H1 (cell line): Measurements from ENCODE around the gene TFDP1. TPM values are rescaled to one million over a fixed set of nuclear protein-coding genes. Genes with fewer than 3 reads are reported as not detected.

ENCODE experiments used
- CTCF ChIA-PET: fragments of 300-600 bp; sonication (Branson Sonifier 250); formaldehyde crosslinking; loops from one replicate; lab custom pipeline; 2021; ENCODE audit not compliant: partially characterized antibody; lab: Charles Lee
- POLR2A ChIA-PET: fragments of 300-600 bp; sonication (Branson Sonifier 250); formaldehyde crosslinking; loops from one replicate; lab custom pipeline; 2021; ENCODE audit warnings: inconsistent platforms; ENCODE audit not compliant: partially characterized antibody; lab: Charles Lee
- DNase-seq, 2 experiments: peaks; one replicate each; pipeline versions ENCODE4 v3.0.0 to v3.0.0-alpha.2; 2010 to 2022; ENCODE audit warnings: low spot score in 2 of 2, low read depth in 1 of 2, mixed read lengths in 1 of 2
- FAIRE-seq: peaks from 2 replicates; lab custom pipeline; 2011; peaks lifted over from hg19 to GRCh38; lab: Jason Lieb, UNC
- H2AFZ ChIP-seq: 2 replicates; pipeline ENCODE4 v1.8.1; 2012; ENCODE audit warnings: low read length, inconsistent platforms
- H2AK5ac ChIP-seq: 2 replicates; pipeline ENCODE4 v1.6.1; 2013; ENCODE audit warnings: low read depth, low read length
- H2BK120ac ChIP-seq: replicated peaks from 2 replicates; pipeline ENCODE3; 2013; ENCODE audit warnings: low read depth, low read length, inconsistent platforms
- H2BK12ac ChIP-seq: 2 replicates; pipeline ENCODE4 v1.6.1; 2013; ENCODE audit warnings: low read depth, low read length
- H2BK15ac ChIP-seq: 2 replicates; pipeline ENCODE4 v1.6.1; 2013; ENCODE audit warnings: low read length
- H2BK20ac ChIP-seq: 2 replicates; pipeline ENCODE4 v1.6.1; 2013; ENCODE audit warnings: low read length
- H2BK5ac ChIP-seq: 2 replicates; pipeline ENCODE4 v1.6.1; 2013; ENCODE audit warnings: low read depth, low read length
- H3K14ac ChIP-seq: 2 replicates; pipeline ENCODE4 v1.6.1; 2013; ENCODE audit warnings: inconsistent platforms; ENCODE audit not compliant: insufficient read length
- H3K18ac ChIP-seq: 2 replicates; pipeline ENCODE4 v1.6.1; 2013; ENCODE audit warnings: low read length; ENCODE audit errors: extremely low read depth
- H3K23ac ChIP-seq: 2 replicates; pipeline ENCODE4 v1.6.1; 2013; ENCODE audit warnings: inconsistent platforms; ENCODE audit not compliant: insufficient read length
- H3K23me2 ChIP-seq: 2 replicates; pipeline ENCODE4 v1.6.1; 2013; ENCODE audit warnings: low read depth, low read length
- H3K27ac ChIP-seq: 2 replicates; pipeline ENCODE4 v1.6.1; 2011; ENCODE audit warnings: low read depth, low read length, inconsistent platforms
- H3K27me3 ChIP-seq, 4 experiments: replicated peaks in 1 of 4; 1 replicate in 1 of 4; 2 replicates in 3 of 4; pipeline versions ENCODE4 v1.6.1 to v1.8.1; 2011 to 2013; ENCODE audit warnings: low read length in 3 of 4, mild to moderate bottlenecking in 3 of 4, inconsistent platforms in 2 of 4, mixed read lengths in 2 of 4, moderate library complexity in 1 of 4; ENCODE audit not compliant: control insufficient read depth in 3 of 4, insufficient read depth in 3 of 4; ENCODE audit errors: extremely low read depth in 1 of 4
- H3K36me3 ChIP-seq, 4 experiments: 2 replicates each; pipeline versions ENCODE4 v1.6.1 to v1.8.1; 2011 to 2013; ENCODE audit warnings: mild to moderate bottlenecking in 4 of 4, low read length in 3 of 4, moderate library complexity in 2 of 4, control low read depth in 1 of 4, inconsistent platforms in 1 of 4; ENCODE audit not compliant: insufficient read depth in 4 of 4, control insufficient read depth in 2 of 4
- H3K4ac ChIP-seq: replicated peaks from 2 replicates; pipeline ENCODE3; 2013; ENCODE audit warnings: low read length, low read depth, mixed read lengths, inconsistent platforms; ENCODE audit not compliant: insufficient read length
- H3K4me1 ChIP-seq, 4 experiments: replicated peaks in 1 of 4; 1 replicate in 1 of 4; 2 replicates in 3 of 4; pipeline versions ENCODE4 v1.6.1 to v1.8.1; 2011 to 2013; ENCODE audit warnings: low read length in 3 of 4, inconsistent platforms in 2 of 4, mixed read lengths in 1 of 4; ENCODE audit not compliant: insufficient read depth in 4 of 4, control insufficient read depth in 3 of 4
- H3K4me2 ChIP-seq, 2 experiments: 2 replicates each; pipeline versions ENCODE4 v1.6.1 to v1.8.1; 2011 to 2013; ENCODE audit warnings: low read depth in 2 of 2, low read length in 2 of 2, control low read depth in 1 of 2, inconsistent platforms in 1 of 2, mild to moderate bottlenecking in 1 of 2; ENCODE audit not compliant: insufficient read depth in 1 of 2
- H3K4me3 ChIP-seq, 4 experiments: fragments of 200-600, 300-600 bp in 1 of 4; sonication (generic), shearing (Covaris generic), sonication (Bioruptor Twin) in 1 of 4; 2 replicates each; pipeline versions ENCODE4 v1.5.1 to v1.8.1; 2011 to 2016; ENCODE audit warnings: low read length in 4 of 4, low read depth in 3 of 4, control low read depth in 2 of 4, inconsistent platforms in 2 of 4, mild to moderate bottlenecking in 2 of 4, mixed read lengths in 1 of 4, moderate library complexity in 1 of 4; ENCODE audit not compliant: insufficient read depth in 2 of 4; ENCODE audit errors: extremely low read depth in 1 of 4
- H3K56ac ChIP-seq: replicated peaks from 2 replicates; pipeline ENCODE3; 2013; ENCODE audit warnings: low read depth, mild to moderate bottlenecking, mixed read lengths, low read length, inconsistent platforms; ENCODE audit not compliant: insufficient read length
- H3K79me1 ChIP-seq: 2 replicates; pipeline ENCODE4 v1.6.1; 2013; ENCODE audit warnings: low read depth, low read length, control low read depth
- H3K79me2 ChIP-seq, 2 experiments: 2 replicates each; pipeline versions ENCODE4 v1.6.1 to v1.8.1; 2012 to 2013; ENCODE audit warnings: low read length in 2 of 2, mild to moderate bottlenecking in 2 of 2, inconsistent platforms in 1 of 2; ENCODE audit not compliant: insufficient read depth in 2 of 2, control insufficient read depth in 1 of 2
- H3K9ac ChIP-seq, 4 experiments: replicated peaks in 1 of 4; 1 replicate in 1 of 4; 2 replicates in 3 of 4; pipeline versions ENCODE4 v1.6.1 to v1.8.1; 2011 to 2013; ENCODE audit warnings: low read depth in 3 of 4, low read length in 3 of 4, control low read depth in 2 of 4, mild to moderate bottlenecking in 2 of 4, moderate library complexity in 2 of 4, inconsistent platforms in 1 of 4; ENCODE audit errors: extremely low read depth in 1 of 4
- H3K9me3 ChIP-seq, 2 experiments: 2 replicates each; pipeline versions ENCODE4 v1.6.1 to v1.8.1; 2012 to 2013; ENCODE audit warnings: mild to moderate bottlenecking in 2 of 2, moderate library complexity in 2 of 2, control low read depth in 1 of 2, inconsistent platforms in 1 of 2, low read depth in 1 of 2, low read length in 1 of 2, mixed read lengths in 1 of 2; ENCODE audit not compliant: insufficient read depth in 2 of 2
- H4K20me1 ChIP-seq, 2 experiments: replicated peaks in 1 of 2; 2 replicates each; pipeline versions ENCODE3 to v1.8.1; 2011 to 2013; ENCODE audit warnings: inconsistent platforms in 2 of 2, low read length in 2 of 2, mild to moderate bottlenecking in 1 of 2; ENCODE audit not compliant: insufficient read depth in 2 of 2, control insufficient read depth in 1 of 2
- H4K5ac ChIP-seq: 2 replicates; pipeline ENCODE4 v1.6.1; 2013; ENCODE audit warnings: low read length, low read depth, mixed read lengths, inconsistent platforms; ENCODE audit not compliant: insufficient read length
- H4K8ac ChIP-seq: 2 replicates; pipeline ENCODE4 v1.8.0; 2013; ENCODE audit warnings: mild to moderate bottlenecking, moderate library complexity, low read length, inconsistent platforms; ENCODE audit not compliant: insufficient read depth; ENCODE audit errors: extremely low read depth
- H4K91ac ChIP-seq: replicated peaks from 2 replicates; pipeline ENCODE3; 2013; ENCODE audit warnings: low read length, mixed read lengths, inconsistent platforms; ENCODE audit not compliant: insufficient read length
- EGR1 ChIP-seq: IDR thresholded peaks from 2 replicates; pipeline ENCODE4 v1.6.1; 2011; ENCODE audit warnings: low read depth, low read length, borderline replicate concordance
- GABPA ChIP-seq: IDR thresholded peaks from 2 replicates; pipeline ENCODE4 v1.6.1; 2011; ENCODE audit warnings: mild to moderate bottlenecking, low read length, moderate library complexity, borderline replicate concordance; ENCODE audit not compliant: insufficient read depth
- RNF2 ChIP-seq: fragments of 200-900, 300-1000 bp; sonication (generic); IDR thresholded peaks from 2 replicates; pipeline ENCODE4 v1.7.1; 2016; ENCODE audit warnings: borderline replicate concordance, low read depth, mild to moderate bottlenecking, antibody characterized with exemption, low read length; ENCODE audit not compliant: poor library complexity, severe bottlenecking; ENCODE audit errors: missing control alignments
- SIRT6 ChIP-seq: IDR thresholded peaks from one replicate; pipeline ENCODE4 v1.7.1; 2012; ENCODE audit warnings: low read length, inconsistent platforms
- TAF1 ChIP-seq: IDR thresholded peaks from 2 replicates; pipeline ENCODE4 v1.6.1; 2011; ENCODE audit warnings: mild to moderate bottlenecking, low read depth, low read length
- YY1 ChIP-seq: IDR thresholded peaks from 2 replicates; pipeline ENCODE4 v1.6.1; 2011; ENCODE audit warnings: low read depth, mild to moderate bottlenecking, low read length
- WGBS, 2 experiments: shearing (Covaris generic) in 1 of 2; methylation state at CpG; one replicate each; pipeline versions ENCODE4 v1.1.6 to v1.1.7; 2013 to 2015; ENCODE audit warnings: low lambda C conversion rate in 2 of 2, mixed read lengths in 2 of 2, inconsistent platforms in 1 of 2, low coverage in 1 of 2, missing lambda C conversion rate in 1 of 2; ENCODE audit not compliant: insufficient replicate concordance in 2 of 2, insufficient coverage in 1 of 2, insufficient read length in 1 of 2; ENCODE audit errors: extremely low coverage in 1 of 2, missing lambda C conversion rate in 1 of 2; 5-methylcytosine and 5-hydroxymethylcytosine counted together
- polyA plus RNA-seq, 7 experiments: library from polyadenylated mRNA; depleted of rRNA in 3 of 7; stranded (reverse) in 5 of 7; unstranded in 2 of 7; fragments of >200 nt in 5 of 7; fragments of 200-250 nt in 2 of 7; gene quantifications; 1 replicate in 5 of 7; 2 replicates in 1 of 7; 4 replicates in 1 of 7; pipeline versions ENCODE4 v1.2.1 to v1.2.3, GENCODE V29; 2011 to 2013; ENCODE audit warnings: missing spikeins in 2 of 7, mixed read lengths in 2 of 7
- total RNA-seq: library from RNA; stranded (reverse); fragmentation: NEBNext Ultra II Directional; extraction: Animal tissue kit (Norgen Biotek cat#: 25700); gene quantifications from 2 replicates; pipeline ENCODE4 v1.2.1, GENCODE V29; 2021
- TF ChIP-seq, protein P1 (sequence below): IDR thresholded peaks from 2 replicates; pipeline ENCODE4 v1.6.1; 2012; ENCODE audit warnings: inconsistent platforms

The TFDP1 gene
- total and polyA plus RNA-seq, 2 of the 8 experiments (the other 6 are each of a cell fraction or from before 2014, with no cell fraction given): 43.6 to 81.9 TPM

DNA sequence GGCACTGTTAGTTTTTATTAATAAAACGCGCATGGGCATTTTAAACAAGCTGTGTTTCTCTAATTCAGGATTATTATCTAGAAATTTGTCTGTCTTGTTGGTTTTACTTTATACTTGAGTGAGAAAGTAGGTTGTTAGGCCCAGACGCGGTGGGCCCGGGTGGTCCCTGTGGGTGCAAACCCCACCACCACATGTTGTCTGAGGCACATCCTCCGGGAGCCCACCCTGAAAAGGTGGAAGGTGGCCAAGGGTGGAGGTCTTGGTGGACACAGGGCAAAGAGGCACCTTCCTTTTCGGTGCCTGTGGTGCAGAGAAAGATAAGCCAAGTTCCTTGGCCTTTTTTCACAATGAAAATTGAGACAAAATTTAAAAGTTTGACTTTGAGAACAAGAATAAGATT is 56.9 kb downstream of the TFDP1 start:
- Histone ChIP-seq H2BK5ac (no peak overlapping the region), H4K91ac (no peak overlapping the region), H3K27me3 (no peaks in the 10 kb centered on the region), H3K36me3 (peaks cover 10 to 54% (median 35%) of the 10 kb centered on the region in 4 experiments), H3K4me1 (no peaks in the 10 kb centered on the region), H2BK12ac (no peak overlapping the region), H4K20me1 (peaks cover 0 to 2% of the 10 kb centered on the region in 2 experiments), H2AK5ac (no peak overlapping the region), H3K4ac (no peak overlapping the region), H4K5ac (no peak overlapping the region), H3K4me2 (no peak overlapping the region), H3K23ac (no peak overlapping the region), H2BK20ac (no peak overlapping the region), H3K79me1 (no peaks in the 10 kb centered on the region), H3K23me2 (no peaks in the 10 kb centered on the region), H3K14ac (no peak overlapping the region), H3K79me2 (no peaks in the 10 kb centered on the region), H3K4me3 (no peak overlapping the region), H3K27ac (no peak overlapping the region), H2BK120ac (no peak overlapping the region), H3K9me3 (peaks cover 29 to 37% of the 10 kb centered on the region in 2 experiments), H4K8ac (no peak overlapping the region), H2BK15ac (no peak overlapping the region), H3K9ac (no peak overlapping the region), H3K18ac (no peak overlapping the region), H2AFZ (no peak overlapping the region), H3K56ac (no peak overlapping the region)
- WGBS, 2 experiments: 95% methylated on average over 7 of the region's 7 CpGs; no CpG with 5 or more reads in 1 of the 2 experiments
- POLR2A ChIA-PET: no interaction called here
- CTCF ChIA-PET: interaction anchor here (1.0 kb wide), 1 partner anchor 10 kb away, joined by 3 read pairs; no protein-coding TSS in a partner anchor
- DNase-seq (no peak), FAIRE-seq (no peak)
- TF ChIP-seq RNF2: no peak
- no peak for TF ChIP-seq EGR1
- no peak for TF ChIP-seq YY1
- TF ChIP-seq TAF1: no peak
- no peak for TF ChIP-seq SIRT6
- TF ChIP-seq, protein P1, sequence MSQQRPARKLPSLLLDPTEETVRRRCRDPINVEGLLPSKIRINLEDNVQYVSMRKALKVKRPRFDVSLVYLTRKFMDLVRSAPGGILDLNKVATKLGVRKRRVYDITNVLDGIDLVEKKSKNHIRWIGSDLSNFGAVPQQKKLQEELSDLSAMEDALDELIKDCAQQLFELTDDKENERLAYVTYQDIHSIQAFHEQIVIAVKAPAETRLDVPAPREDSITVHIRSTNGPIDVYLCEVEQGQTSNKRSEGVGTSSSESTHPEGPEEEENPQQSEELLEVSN: no peak
- TF ChIP-seq GABPA: no peak
